ENCODE data around the gene SETBP1.

SETBP1 gene

DNA sequence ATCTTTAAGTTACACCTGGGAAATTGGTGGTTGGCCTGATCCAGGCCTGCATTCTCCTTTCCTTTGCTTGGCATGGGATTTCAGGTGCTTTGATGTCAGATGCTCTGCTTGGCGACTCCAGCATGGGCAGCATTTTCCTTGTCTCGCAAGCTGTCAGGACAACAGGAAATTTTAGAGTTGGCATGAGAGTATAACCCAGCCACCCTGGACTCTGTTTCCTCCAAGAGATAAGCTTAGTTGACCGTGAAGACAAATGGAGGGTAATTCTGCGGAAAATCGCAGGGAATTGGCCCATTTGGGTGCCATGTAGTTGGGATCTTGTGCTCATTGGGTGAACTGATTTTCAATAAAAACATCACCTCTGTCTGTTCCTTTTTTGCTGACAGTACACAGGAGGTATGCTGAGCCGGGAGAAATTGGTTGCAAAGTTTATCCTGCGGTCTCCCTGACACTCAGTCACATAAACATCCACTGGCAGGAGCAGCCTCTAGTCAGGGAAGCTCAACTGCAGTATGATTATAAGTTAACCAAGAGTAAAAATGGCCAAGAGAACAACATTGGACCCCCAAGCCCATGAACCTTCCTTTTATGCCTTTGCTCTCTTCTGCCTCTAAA lies 409.9 kb downstream of the SETBP1 start:
- H3K36me3 ChIP-seq (ENCODE audit: insufficient read depth, low read depth, low read length), result no peaks in the 10 kb centered on the region
- no peak overlapping the region for H3K4me3 ChIP-seq (ENCODE audit: low read length)
- H3K9ac ChIP-seq (ENCODE audit: low read depth, low read length), result no peak overlapping the region

DNA sequence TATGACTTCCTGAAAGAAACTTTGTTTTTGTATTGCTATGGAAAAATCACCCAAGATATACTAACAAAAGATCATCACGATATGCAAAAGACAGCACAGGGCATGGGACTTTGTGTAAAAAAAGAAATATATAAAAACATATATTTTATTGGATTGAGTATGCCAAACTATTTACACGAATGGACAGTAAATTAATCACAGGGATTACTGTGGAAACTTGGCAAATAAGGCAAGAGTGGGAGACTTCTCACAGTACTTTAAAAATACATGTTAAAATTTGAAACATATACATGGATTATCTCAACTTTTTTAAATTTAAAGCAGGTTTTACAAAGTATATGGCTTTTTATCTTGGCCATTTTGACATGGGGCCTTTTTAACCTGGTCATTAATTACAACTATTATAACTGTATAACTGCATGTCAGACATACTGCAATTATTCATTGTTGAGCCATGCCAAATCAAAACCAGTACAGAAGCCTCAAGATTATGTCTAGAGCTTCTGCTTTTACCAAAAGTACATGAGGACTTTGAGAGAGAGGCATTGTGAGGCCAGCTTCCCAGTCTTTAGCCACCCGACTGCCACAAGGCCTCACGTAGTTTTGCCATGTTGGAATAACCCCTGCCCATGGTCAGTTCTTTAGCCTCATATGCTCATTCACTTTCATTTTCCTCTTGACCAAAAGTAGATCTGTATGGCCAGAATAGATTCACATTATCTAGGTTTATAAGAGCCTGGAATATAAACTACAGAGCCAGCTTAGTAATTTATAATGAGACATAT lies 419.8 kb downstream of the SETBP1 start:
- H3K9me3 ChIP-seq (ENCODE audit: insufficient read depth, low read depth, low read length), result no peaks in the 10 kb centered on the region

More for the DNA sequence above, 409.9 kb downstream of the SETBP1 start:
- H3K27ac ChIP-seq (ENCODE audit: low read length), result no peak overlapping the region
- peaks cover 4% of the 10 kb centered on the region; the same call in 1 of the 2 replicates for H3K4me1 ChIP-seq (ENCODE audit: insufficient read depth, low read length)
- H3K9me3 ChIP-seq (ENCODE audit: insufficient read depth, low read depth, low read length), result no peaks in the 10 kb centered on the region
- no peaks in the 10 kb centered on the region for H3K27me3 ChIP-seq (ENCODE audit: insufficient read depth, low read length)

DNA sequence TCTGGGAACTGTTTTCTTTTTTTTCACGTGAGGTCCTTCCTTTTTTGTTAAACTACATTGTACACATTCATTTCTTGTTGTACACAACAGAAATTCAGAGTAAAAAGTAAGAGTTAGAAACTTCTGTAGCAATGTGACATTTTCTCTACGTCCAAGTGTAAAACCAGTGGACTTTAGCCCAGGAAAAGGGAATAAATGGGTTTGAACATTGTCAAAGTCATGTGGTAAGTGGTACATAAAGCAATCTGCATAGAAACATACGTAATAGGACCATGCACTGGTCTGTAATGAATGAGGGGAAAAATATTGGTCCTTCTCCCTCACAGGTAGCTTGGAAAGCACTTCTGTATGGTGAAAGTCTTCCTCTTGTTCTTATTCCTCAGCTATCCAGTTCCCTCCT lies 421.4 kb downstream of the SETBP1 start:
- no peak overlapping the region for H3K27ac ChIP-seq (ENCODE audit: low read length)
- H3K4me3 ChIP-seq (ENCODE audit: low read length), result no peak overlapping the region
- H3K36me3 ChIP-seq (ENCODE audit: insufficient read depth, low read depth, low read length), result no peaks in the 10 kb centered on the region
- H3K4me1 ChIP-seq (ENCODE audit: insufficient read depth, low read length), result 0 out of 2 replicates have a peak, but pooled peaks cover 6% of the 10 kb centered on the region
- H3K9ac ChIP-seq (ENCODE audit: low read depth, low read length), result no peak overlapping the region
- no peaks in the 10 kb centered on the region for H3K27me3 ChIP-seq (ENCODE audit: insufficient read depth, low read length)
- no peaks in the 10 kb centered on the region for H3K9me3 ChIP-seq (ENCODE audit: insufficient read depth, low read depth, low read length)

More for the DNA sequence above, 419.8 kb downstream of the SETBP1 start:
- H3K4me1 ChIP-seq (ENCODE audit: insufficient read depth, low read length), result 0 out of 2 replicates have a peak, but pooled peaks cover 6% of the 10 kb centered on the region
- H3K4me3 ChIP-seq (ENCODE audit: low read length), result no peak overlapping the region
- no peaks in the 10 kb centered on the region for H3K36me3 ChIP-seq (ENCODE audit: insufficient read depth, low read depth, low read length)
- no peaks in the 10 kb centered on the region for H3K27me3 ChIP-seq (ENCODE audit: insufficient read depth, low read length)
- H3K27ac ChIP-seq (ENCODE audit: low read length), result no peak overlapping the region
- no peak overlapping the region for H3K9ac ChIP-seq (ENCODE audit: low read depth, low read length)

DNA sequence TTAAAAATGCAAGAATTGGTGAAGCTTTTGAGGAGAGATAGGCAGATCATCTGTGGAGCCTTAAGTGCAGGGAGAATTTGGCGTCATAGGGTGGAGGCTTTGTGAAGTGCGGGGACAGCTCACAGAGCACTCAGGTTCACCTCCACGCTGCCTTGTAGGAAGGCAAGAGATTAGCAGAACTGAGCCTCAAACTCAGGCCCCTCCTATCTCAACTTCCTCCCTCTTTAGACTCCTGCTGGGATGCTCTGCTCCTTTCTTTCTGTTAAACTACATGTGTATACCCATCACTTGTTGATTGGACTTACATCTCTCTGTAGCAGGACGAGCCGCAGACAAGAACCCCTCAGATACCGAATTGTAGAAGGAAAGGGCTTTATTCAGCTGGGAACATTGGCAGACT lies 422.2 kb downstream of the SETBP1 start:
- Histone ChIP-seq H3K9ac (ENCODE audit: low read depth, low read length) (no peak overlapping the region), H3K4me1 (ENCODE audit: insufficient read depth, low read length) (0 out of 2 replicates have a peak, but pooled peaks cover 6% of the 10 kb centered on the region), H3K9me3 (ENCODE audit: insufficient read depth, low read depth, low read length) (no peaks in the 10 kb centered on the region), H3K27ac (ENCODE audit: low read length) (no peak overlapping the region), H3K27me3 (ENCODE audit: insufficient read depth, low read length) (no peaks in the 10 kb centered on the region), H3K4me3 (ENCODE audit: low read length) (no peak overlapping the region), H3K36me3 (ENCODE audit: insufficient read depth, low read depth, low read length) (no peaks in the 10 kb centered on the region)

DNA sequence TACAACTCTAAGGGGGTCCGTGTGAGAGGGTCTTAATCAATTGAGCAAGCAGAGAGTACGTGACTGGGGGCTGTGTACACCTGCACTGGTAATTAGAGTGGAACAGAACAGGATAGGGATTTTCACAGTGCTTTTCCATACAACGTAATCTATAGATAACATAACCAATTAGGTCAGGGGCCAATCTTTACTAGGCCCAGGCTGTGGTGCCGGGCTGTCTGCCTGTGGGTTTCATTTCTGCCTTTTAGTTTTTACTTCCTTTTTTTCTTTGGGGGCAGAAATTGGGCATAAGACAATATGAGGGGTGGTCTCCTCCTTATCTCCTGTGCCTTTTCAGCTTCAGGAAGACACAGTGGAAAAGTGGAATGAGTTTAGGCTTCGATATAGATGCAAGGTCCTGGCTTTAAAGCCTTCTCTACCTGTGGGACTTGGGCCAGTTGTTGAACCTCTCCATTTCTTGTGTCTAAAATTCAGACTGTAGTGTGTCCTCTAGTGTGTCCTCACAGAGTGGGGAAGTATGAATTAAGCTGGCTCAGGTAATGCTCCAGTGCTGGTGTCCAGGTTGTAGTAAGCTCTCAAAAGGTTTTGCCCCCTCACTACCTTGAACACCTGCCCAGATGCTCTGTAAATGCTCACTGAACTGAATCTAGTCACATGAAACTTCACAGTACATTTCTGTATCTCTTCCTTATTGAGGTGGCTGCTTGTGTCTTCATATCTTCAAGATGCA lies 422.8 kb downstream of the SETBP1 start:
- Histone ChIP-seq H3K4me3 (ENCODE audit: low read length) (no peak overlapping the region), H3K9ac (ENCODE audit: low read depth, low read length) (no peak overlapping the region), H3K36me3 (ENCODE audit: insufficient read depth, low read depth, low read length) (no peaks in the 10 kb centered on the region), H3K9me3 (ENCODE audit: insufficient read depth, low read depth, low read length) (no peaks in the 10 kb centered on the region), H3K4me1 (ENCODE audit: insufficient read depth, low read length) (0 out of 2 replicates have a peak, but pooled peaks cover 6% of the 10 kb centered on the region), H3K27ac (ENCODE audit: low read length) (no peak overlapping the region), H3K27me3 (ENCODE audit: insufficient read depth, low read length) (no peaks in the 10 kb centered on the region)

DNA sequence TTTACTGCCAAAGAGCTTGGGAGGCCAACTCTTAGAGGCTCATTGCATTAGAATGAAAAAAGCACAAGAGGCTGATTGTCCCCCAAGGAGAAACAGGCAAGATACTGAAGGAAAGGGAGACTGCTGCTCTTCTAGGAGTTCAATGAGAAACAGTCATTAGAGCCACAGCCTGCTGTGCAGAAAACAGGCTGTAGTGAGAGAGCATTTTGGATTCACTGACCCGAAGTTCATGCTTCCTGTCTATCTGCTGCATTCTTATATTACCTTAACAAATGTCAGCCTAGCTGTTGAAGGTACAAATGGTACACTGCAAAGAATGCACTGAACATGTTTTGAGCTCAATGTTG lies 423.3 kb downstream of the SETBP1 start:
- H3K9me3 ChIP-seq (ENCODE audit: insufficient read depth, low read depth, low read length), result no peaks in the 10 kb centered on the region
- H3K9ac ChIP-seq (ENCODE audit: low read depth, low read length), result no peak overlapping the region
- no peaks in the 10 kb centered on the region for H3K36me3 ChIP-seq (ENCODE audit: insufficient read depth, low read depth, low read length)
- H3K27ac ChIP-seq (ENCODE audit: low read length), result no peak overlapping the region
- no peak overlapping the region for H3K4me3 ChIP-seq (ENCODE audit: low read length)
- no peaks in the 10 kb centered on the region for H3K27me3 ChIP-seq (ENCODE audit: insufficient read depth, low read length)
- H3K4me1 ChIP-seq (ENCODE audit: insufficient read depth, low read length), result 0 out of 2 replicates have a peak, but pooled peaks cover 6% of the 10 kb centered on the region

DNA sequence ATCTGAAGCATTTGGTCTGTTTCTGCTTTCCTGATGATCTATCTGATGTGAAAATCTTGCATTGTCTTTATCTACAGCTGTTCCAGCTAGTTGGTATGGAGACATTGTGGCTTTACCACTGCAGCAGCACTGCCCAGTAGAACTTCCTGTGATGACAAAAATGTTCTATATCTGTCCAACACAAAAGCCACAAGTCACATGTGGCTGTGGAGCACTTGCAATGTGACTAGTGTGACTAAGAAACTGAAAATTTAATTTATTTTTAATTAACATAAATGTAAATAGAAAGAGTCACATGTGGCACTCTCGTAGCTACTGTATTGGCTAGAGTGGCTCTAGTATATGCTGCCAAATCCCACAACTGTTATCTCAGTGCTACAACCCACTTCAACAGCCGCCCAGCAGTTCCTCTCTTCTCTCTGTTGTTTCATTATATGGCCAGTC lies 425.7 kb downstream of the SETBP1 start:
- Histone ChIP-seq H3K36me3 (ENCODE audit: insufficient read depth, low read depth, low read length) (no peaks in the 10 kb centered on the region), H3K4me1 (ENCODE audit: insufficient read depth, low read length) (0 out of 2 replicates have a peak, but pooled peaks cover 6% of the 10 kb centered on the region), H3K27ac (ENCODE audit: low read length) (no peak overlapping the region), H3K27me3 (ENCODE audit: insufficient read depth, low read length) (no peaks in the 10 kb centered on the region), H3K4me3 (ENCODE audit: low read length) (no peak overlapping the region), H3K9ac (ENCODE audit: low read depth, low read length) (no peak overlapping the region), H3K9me3 (ENCODE audit: insufficient read depth, low read depth, low read length) (no peaks in the 10 kb centered on the region)

DNA sequence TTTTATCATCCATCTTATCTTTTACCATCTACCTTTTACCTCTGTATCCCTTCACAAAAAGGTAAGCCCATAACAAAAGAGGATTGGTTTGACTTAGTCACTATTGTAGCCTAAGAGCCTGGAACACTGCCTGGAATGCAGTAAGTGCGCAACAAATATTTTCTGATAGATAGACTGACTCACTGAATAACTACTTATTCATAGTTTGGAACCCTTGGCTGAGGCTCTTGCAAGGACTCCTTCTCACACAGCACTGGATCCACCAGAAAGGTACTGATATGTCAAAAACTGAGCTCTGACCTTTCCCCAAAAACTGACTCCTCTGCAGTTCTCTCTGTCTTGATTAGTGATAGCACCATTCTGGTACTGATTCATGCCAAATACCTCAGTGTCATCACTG lies 426.7 kb downstream of the SETBP1 start:
- no peak overlapping the region for H3K4me3 ChIP-seq (ENCODE audit: low read length)
- no peaks in the 10 kb centered on the region for H3K27me3 ChIP-seq (ENCODE audit: insufficient read depth, low read length)
- H3K9me3 ChIP-seq (ENCODE audit: insufficient read depth, low read depth, low read length), result no peaks in the 10 kb centered on the region
- H3K36me3 ChIP-seq (ENCODE audit: insufficient read depth, low read depth, low read length), result no peaks in the 10 kb centered on the region
- H3K27ac ChIP-seq (ENCODE audit: low read length), result no peak overlapping the region
- 0 out of 2 replicates have a peak, but pooled peaks cover 6% of the 10 kb centered on the region for H3K4me1 ChIP-seq (ENCODE audit: insufficient read depth, low read length)
- H3K9ac ChIP-seq (ENCODE audit: low read depth, low read length), result no peak overlapping the region

DNA sequence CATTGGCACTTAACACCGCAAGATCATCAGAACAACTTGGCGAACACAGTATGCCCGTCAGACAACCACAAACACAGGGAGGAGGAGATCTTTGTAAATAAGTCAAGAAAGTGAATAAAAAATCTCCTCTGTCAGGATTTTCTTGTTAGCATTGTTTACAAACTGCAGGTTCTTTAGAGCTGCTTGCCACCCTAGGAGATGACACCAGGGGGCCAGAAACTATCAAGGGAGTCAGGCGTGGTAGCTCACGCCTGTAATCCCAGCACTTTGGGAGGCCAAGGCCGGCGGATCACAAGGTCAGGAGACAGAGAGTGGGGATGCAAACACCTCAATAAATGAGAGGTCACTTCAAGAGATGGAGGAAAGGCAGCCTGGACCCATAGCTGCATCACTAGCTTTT lies 428.1 kb downstream of the SETBP1 start:
- H3K36me3 ChIP-seq (ENCODE audit: insufficient read depth, low read depth, low read length), result no peaks in the 10 kb centered on the region
- no peaks in the 10 kb centered on the region for H3K9me3 ChIP-seq (ENCODE audit: insufficient read depth, low read depth, low read length)
- H3K9ac ChIP-seq (ENCODE audit: low read depth, low read length), result no peak overlapping the region
- no peak overlapping the region for H3K4me3 ChIP-seq (ENCODE audit: low read length)
- no peaks in the 10 kb centered on the region for H3K27me3 ChIP-seq (ENCODE audit: insufficient read depth, low read length)
- 0 out of 2 replicates have a peak, but pooled peaks cover 3% of the 10 kb centered on the region for H3K4me1 ChIP-seq (ENCODE audit: insufficient read depth, low read length)
- H3K27ac ChIP-seq (ENCODE audit: low read length), result no peak overlapping the region

DNA sequence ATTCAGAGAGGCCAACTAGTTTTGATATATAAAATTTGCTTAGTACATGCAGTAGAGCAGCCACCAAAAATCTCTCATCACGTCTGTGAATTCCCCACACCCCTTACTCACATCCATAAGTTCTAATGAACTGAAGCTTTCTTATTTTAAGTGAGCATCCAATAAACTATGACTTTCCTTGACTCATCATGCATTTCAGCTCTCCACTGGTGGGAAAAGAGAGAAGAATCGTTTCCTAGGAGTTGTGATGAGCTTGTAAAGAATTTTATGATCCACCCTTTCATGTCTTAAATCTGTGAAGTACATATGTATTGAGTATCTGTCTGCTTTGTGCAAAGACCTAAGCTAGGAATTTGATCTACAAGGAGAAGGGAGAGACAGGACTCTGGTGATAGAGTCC lies 428.6 kb downstream of the SETBP1 start:
- no peaks in the 10 kb centered on the region for H3K9me3 ChIP-seq (ENCODE audit: insufficient read depth, low read depth, low read length)
- H3K36me3 ChIP-seq (ENCODE audit: insufficient read depth, low read depth, low read length), result no peaks in the 10 kb centered on the region
- no peak overlapping the region for H3K9ac ChIP-seq (ENCODE audit: low read depth, low read length)
- no peak overlapping the region for H3K4me3 ChIP-seq (ENCODE audit: low read length)
- no peaks in the 10 kb centered on the region for H3K27me3 ChIP-seq (ENCODE audit: insufficient read depth, low read length)
- 0 out of 2 replicates have a peak, but pooled peaks cover under 1% of the 10 kb centered on the region for H3K4me1 ChIP-seq (ENCODE audit: insufficient read depth, low read length)
- no peak overlapping the region for H3K27ac ChIP-seq (ENCODE audit: low read length)

DNA sequence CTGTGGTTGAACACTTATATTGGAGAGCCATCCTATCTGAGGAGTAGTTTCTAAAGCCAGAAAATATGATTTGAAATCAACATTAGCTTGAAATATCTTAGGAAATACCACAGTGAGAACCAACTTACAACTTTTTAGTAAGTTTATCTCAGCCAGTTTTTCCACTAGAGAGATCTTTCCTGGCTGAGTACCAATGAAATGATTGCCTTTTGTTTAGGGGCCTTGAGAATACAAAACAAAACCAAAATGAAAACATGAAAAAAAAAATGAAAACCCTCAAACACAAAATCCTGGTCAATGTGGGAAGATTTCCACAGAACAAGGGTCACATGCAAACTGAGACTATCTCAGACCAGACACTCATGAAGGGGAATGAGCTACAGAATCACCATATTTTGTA lies 429.0 kb downstream of the SETBP1 start:
- H3K4me1 ChIP-seq (ENCODE audit: insufficient read depth, low read length), result no peaks in the 10 kb centered on the region
- H3K9ac ChIP-seq (ENCODE audit: low read depth, low read length), result no peak overlapping the region
- no peaks in the 10 kb centered on the region for H3K9me3 ChIP-seq (ENCODE audit: insufficient read depth, low read depth, low read length)
- H3K4me3 ChIP-seq (ENCODE audit: low read length), result no peak overlapping the region
- H3K27me3 ChIP-seq (ENCODE audit: insufficient read depth, low read length), result no peaks in the 10 kb centered on the region
- H3K27ac ChIP-seq (ENCODE audit: low read length), result no peak overlapping the region
- H3K36me3 ChIP-seq (ENCODE audit: insufficient read depth, low read depth, low read length), result no peaks in the 10 kb centered on the region
